GM13977 (cell line): ENCODE results near the gene OBP2B.
"Not testable (repeated sequence)": the region's sequence is repeated elsewhere in the genome, so short reads cannot be mapped to it uniquely, and the experiment has no call there.

Experiments
- DNase-seq: peaks from one replicate; pipeline ENCODE4 v3.0.0; 2012; ENCODE audit warnings: low spot score
- CTCF ChIP-seq: IDR thresholded peaks from 2 replicates; pipeline ENCODE4 v1.5.1; 2012; ENCODE audit warnings: mild to moderate bottlenecking, control low read depth; ENCODE audit not compliant: insufficient read depth; ENCODE audit errors: extremely low read depth, missing control alignments
- in situ Hi-C: fragments of 300-500 bp; cut with MboI; formaldehyde crosslinking; loops from one replicate; pipeline ENCODE4 v1.12.0; 2022; ENCODE audit warnings: low sequenced_read_pairs, low pct_unique_long_range_greater_than_20kb, mixed read lengths, inconsistent platforms; ENCODE audit not compliant: unreplicated experiment

The OBP2B gene, protein sequence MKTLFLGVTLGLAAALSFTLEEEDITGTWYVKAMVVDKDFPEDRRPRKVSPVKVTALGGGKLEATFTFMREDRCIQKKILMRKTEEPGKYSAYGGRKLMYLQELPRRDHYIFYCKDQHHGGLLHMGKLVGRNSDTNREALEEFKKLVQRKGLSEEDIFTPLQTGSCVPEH

GRCh38 chr9:133208880-133209300, at the start of gene OBP2B:
Gene OBP2B (minus strand): TSS chr9:133209250. CDS start chr9:133209199, 51 bp downstream.
- DNase-seq, in situ Hi-C loops: not testable (repeated sequence)

DNA sequence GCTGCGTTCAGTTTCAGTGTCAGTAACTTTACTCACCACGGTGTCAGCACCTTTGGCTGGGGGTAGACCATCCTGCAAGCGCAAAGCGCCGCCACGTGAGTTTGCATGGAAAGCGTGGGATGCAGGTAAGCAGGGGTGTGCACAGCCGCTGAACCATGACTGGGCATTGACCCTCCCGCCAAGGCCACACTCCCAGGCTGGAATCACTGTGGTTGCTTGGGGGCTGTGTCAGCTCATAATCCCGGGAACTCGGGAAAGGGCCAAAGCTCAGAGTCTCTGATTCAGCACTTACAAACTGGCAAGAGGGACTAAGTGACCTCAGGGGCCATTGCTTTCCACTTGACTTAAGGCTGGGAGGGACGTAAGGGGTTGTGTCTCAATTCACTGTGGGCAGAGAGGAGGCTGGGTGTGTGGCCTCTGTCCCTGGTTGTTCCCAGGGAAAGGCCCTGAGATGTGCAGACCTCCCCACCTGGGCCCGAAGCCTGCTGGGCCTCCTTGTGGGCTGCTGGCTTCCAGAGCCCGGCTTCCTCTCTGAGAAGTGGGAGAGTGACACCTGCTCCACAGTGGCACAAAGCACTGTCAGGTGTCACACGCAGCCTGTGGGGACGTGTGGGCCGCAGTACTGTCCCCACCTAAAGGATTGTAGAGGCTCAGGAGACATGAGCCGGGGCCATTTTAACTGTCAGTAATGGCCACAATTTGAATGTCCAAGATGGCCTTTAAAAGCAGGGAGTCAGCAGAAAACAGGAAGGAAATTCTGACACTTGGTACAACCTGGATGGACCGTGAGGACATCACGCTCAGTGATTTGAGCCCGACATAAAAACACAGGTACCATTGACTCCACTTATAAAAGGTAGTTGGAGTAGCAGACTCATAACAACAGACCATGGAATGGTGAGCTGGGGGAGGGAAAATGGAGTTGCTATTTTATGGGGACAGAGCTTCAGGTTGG, 49.3 kb upstream of the OBP2B start:
- TF ChIP-seq CTCF: no peak
- DNase-seq: no peak

GRCh38 chr9:133257465-133257956, 48.5 kb upstream of the OBP2B start:
- in situ Hi-C loops: no loop called here
- no peak for DNase-seq
- no peak for TF ChIP-seq CTCF

More for the DNA sequence above, 49.3 kb upstream of the OBP2B start:
- in situ Hi-C loops: no loop called here

- no peak for DNase-seq
- TF ChIP-seq CTCF: no peak
- in situ Hi-C loops: no loop called here
Observed at GRCh38 chr9:133256686-133257091, 47.6 kb upstream of the OBP2B start.

DNA sequence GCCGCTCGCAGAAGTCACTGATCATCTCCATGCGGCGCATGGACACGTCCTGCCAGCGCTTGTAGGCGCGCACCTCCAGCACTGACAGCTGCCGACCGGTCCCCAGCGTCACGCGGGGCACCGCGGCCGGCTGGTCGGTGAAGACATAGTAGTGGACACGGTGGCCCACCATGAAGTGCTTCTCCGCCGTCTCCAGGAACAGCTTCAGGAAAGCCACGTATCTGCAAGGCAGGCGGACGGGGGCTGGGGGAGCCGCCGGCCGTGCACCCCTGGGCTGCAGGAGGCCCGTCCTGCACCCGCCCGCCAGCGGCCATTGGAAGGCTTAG, 47.0 kb upstream of the OBP2B start:
- in situ Hi-C loops: no loop called here
- TF ChIP-seq CTCF: no peak
- no peak for DNase-seq

DNA sequence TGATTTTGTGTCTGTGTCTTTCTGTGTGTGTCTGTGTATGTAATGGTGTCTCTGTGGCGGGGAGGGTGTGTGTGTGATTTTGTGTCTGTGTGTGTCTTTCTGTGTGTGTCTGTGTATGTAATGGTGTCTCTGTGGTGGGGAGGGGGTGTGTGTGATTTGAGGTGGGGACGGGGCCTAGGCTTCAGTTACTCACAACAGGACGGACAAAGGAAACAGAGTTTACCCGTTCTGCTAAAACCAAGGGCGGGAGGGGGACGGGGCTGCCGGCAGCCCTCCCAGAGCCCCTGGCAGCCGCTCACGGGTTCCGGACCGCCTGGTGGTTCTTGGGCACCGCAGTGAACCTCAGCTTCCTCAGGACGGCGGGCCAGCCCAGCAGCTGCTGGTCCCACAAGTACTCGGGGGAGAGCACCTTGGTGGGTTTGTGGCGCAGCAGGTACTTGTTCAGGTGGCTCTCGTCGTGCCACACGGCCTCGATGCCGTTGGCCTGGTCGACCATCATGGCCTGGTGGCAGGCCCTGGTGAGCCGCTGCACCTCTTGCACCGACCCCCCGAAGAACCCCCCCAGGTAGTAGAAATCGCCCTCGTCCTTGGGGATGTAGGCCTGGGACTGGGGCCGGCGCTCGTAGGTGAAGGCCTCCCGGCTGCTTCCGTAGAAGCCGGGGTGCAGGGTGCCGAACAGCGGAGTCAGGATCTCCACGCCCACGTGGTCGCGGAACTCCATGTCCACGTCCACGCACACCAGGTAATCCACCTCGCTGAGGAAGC, 46.5 kb upstream of the OBP2B start:
- TF ChIP-seq CTCF: no peak
- no peak for DNase-seq
- in situ Hi-C loops: no loop called here
